Stimulated activated CD8-positive, alpha-beta memory T cell treated with anti-CD3 and anti-CD28 coated beads, Interleukin-2, amount 100 ng/mL, for 1 hour (primary cell): ENCODE results near the gene BMP7.

Experiments
- DNase-seq, 2 donors: peaks; one replicate each; pipeline ENCODE4 v3.0.0-alpha.2; 2020; ENCODE audit warnings: low read depth in 2 of 2

BMP7 gene

DNA sequence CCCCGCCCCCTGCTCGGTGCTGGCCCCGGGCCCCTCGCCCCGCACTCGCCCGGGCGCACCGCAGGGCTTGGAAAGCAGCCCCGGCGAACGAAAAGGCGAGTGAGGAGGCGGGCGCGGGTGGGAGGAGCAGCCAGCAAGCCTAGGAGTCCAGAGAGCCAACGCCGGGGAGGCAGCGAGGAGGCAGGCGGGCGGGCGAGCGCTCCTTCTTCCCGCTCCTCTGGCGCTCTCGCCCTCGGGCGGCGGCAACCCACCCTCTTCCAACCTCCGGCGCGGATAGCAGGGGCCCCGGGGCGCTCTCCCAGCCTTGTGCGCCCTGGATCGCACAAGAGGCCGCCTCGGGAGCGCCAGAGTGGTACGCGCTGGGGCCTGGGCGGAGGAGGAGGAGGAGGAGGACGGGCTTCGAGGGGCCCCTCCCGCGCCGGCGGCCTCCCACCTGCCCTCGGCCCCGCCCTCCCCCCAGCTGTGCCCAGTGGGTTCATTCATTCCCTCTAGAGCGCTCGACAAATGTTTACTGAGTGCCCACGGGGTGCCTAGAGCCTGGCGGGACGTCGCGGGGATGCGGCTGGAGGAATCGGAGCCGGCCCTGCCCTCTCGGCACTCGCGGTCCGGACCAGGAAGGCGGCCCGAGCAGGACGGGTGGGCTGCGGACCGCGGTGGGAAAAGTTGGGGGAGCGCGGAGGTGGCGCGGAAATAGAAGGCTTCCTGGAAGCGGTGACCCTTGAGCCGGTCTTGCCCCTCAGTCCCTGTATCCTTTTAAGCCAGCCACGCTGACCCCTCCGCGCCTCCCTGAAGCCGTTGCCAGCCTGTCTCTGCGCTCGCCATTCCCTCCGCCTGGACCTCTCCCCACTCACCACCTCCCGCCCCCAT, at the start of gene BMP7:
BMP7 (minus strand) TSS at position 351 of the 867 bp plus-strand sequence. CDS start 519 bp downstream, outside the sequence.
- DNase-seq, result no peak

DNA sequence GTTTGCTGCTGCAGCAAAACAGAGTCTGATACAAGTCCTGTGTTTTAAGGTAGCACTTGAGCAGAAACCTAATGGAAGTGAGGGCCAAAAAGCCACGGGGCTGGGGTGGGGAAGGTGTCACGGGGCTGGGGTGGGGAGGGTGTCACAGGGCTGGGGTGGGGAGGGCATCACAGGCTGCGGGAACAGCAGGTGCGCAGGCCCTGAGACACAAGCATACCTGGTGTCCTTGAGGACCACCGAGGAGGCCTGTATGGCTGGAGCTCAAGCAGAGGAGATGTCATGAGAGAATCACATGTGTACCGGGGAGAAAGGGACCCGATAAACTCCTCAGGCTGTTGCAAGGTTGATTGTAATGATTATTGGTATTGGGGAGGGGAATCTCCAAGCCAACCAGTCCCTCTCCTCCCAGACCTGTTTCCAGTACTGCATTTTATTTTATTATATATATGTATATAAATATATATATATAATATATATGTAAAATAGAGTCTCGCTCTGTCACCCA, 49.6 kb upstream of the BMP7 start:
- no peak for DNase-seq

- no peak for DNase-seq
Measured at GRCh38 chr20:57315083-57315975, 48.9 kb upstream of the BMP7 start.

- DNase-seq, result no peak
Measured at GRCh38 chr20:57313951-57314350, 47.5 kb upstream of the BMP7 start.

- no peak for DNase-seq
Measured at GRCh38 chr20:57313230-57313629, 46.8 kb upstream of the BMP7 start.

DNA sequence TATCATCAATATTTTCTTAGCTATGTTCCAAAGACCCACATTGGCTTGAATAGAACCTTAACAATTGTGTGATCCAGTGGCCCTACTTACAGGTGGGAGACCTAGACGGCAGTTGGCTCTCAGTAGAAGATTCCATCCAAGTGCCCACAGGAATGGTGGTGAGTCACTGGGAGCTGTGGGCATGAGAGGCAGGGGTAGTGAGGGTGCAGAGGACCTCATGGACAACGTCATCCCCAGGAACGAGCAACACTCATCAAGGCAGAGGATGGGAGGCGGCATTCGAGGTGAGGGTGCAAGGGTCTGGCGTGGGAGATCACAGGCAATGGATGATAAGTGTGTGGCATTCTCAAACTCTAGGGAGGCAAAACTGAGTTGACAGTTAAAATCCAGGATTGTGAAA, 45.7 kb upstream of the BMP7 start:
- DNase-seq, result no peak

DNA sequence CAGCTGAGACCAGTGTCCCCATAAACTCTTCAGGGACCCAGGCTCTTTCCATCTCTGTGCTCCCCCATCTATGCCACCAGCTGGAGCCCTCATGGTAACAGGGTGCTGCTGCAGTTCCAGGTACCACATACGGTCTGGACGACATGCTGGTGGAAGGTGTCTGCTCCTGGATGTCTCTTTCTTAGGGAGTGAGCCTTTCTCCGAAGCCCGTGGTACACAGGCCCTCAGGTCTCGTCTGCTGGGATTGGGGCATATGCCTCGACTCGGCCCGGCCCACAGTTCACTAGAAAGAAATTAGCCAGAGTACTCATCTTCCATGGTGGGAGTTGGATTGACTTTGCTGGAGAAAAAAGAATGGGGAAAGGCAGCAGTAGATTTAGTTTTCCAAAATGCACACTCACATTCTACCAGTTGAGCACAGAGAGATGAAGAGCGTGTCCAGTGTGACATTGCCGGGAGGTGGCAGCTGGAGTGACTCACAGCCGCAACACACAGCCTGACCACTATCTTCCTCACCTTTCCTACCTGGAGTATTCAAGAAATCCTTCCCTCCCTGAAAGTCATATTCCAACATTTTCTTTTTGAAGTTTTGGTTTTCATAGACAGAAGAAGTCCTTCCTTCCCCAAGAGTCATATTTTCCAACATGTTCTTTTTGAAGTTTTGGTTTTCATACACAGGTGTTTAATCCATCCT, 44.5 kb upstream of the BMP7 start:
- DNase-seq, result no peak

GRCh38 chr20:57309544-57310115, 43.2 kb upstream of the BMP7 start:
- no peak for DNase-seq

GRCh38 chr20:57308451-57309271, 42.2 kb upstream of the BMP7 start:
- no peak for DNase-seq

- DNase-seq, result no peak
Measured at GRCh38 chr20:57306747-57307146, 40.3 kb upstream of the BMP7 start.

DNA sequence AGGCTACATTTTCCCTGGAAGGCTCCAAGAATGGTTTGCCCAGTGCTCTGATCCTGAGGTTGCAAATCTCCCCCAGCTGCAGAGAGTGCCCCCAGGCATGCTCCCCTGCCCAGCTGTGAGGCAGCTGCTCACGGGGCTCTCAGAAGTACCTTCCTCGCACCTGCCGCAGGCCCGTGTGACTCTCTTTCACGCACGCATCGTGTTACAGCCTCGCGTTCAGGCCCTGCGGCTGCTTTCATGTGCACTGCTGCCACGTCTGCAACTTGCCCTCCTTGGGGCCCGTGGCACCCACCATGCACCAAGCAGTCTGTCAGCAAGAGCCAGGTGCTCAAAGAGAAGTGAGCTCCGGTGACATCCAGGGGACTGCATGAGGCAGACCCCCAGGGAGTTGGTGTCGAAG, 34.6 kb upstream of the BMP7 start:
- DNase-seq, result no peak

- DNase-seq, result no peak
Measured at GRCh38 chr20:57298457-57298856, 32.0 kb upstream of the BMP7 start.

DNA sequence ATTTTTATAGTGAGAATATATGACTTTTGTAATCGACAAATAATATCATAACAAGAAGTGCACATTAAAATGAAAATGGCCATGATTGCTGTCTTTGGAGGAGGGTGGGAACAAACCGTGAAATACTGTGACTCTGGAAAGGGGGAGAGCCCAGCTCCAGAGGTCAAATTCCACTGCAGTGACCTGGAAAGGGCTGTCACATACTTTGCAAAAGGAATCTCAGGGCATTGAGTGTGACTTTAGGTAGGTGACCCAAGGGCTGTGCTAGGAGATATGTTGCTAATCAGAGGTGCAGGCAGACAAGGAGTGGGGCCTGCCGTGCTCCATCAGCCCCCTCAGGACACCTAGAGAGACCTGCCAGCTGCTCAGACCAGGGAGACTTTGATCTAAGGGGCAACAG, 28.1 kb upstream of the BMP7 start:
- DNase-seq, result no peak

GRCh38 chr20:57293995-57294394, 27.6 kb upstream of the BMP7 start:
- no peak for DNase-seq

DNA sequence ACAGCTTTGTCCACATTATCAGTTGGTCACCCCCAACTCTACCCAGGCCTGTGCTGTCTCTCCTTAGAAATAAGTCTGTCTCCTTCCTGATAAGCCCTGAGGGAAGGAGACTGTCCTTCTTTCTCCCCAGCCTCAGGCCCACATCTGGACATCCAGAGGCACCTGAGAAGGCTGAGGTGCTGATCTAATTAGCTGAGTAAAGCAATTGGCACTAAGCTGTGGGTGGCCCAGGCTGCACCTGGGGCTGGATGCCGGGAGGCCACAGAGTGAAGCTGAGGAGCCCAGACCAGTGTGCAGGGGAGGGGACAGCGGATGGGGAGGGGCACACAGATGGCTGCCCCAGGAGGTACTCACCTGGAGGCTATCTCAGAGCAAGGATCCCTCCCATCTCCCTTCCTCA, 26.2 kb upstream of the BMP7 start:
- no peak for DNase-seq

DNA sequence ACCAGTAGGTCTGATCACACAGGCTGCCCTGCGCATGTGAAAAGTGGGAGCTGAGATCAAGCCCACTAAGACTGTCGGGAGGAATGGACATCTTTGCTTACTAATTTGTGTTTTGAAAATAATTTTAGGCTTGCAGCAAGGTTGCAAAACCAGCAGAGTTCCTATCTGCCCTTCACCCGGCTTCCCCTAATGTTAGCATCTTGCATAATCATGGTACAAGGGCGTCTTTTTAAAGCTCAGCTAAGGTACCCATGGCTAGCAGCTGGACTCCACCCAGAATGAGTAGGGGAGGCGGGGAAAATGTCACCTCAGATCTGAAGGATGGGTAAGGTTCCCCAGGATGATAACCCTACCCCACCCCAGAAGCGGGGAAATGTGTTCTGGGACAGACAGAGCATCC, 25.3 kb upstream of the BMP7 start:
- no peak for DNase-seq

DNA sequence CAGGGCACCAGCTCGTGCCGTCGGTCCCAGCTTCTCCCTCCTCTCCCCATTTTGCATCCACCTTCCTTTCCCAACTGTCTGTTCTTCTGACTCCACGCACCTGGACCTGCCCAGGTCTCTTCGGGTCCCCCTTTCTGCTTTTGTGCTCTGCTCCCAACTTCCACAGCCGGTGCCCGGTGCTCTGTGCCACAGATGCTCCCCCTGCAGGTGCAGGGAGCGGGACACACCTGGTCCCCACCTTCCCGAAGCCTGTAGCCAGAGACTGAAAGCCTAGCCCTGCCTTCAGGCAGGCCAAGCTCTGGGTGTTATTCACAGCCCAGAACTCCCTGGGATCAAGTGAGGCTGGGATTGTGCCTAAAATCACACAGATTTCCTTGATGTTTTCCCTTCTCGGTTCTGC, 24.6 kb upstream of the BMP7 start:
- no peak for DNase-seq

DNA sequence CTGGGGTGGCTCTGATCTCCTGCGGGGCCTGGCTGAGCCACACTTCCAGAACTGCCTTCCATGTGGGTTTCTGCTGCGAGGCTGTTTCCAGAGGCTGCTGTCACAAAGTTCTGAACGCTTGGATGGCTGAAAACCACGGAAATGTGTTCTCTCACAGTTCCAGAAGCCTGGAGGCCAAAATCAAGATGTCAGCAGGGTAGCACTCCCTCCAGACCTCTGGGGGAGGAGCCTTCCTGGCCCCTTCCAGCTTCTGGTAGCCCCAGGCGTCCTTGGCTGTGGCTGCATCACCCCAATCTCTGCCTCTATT, 23.7 kb upstream of the BMP7 start:
- DNase-seq, result no peak

GRCh38 chr20:57289391-57290177, 23.1 kb upstream of the BMP7 start:
- no peak for DNase-seq

DNA sequence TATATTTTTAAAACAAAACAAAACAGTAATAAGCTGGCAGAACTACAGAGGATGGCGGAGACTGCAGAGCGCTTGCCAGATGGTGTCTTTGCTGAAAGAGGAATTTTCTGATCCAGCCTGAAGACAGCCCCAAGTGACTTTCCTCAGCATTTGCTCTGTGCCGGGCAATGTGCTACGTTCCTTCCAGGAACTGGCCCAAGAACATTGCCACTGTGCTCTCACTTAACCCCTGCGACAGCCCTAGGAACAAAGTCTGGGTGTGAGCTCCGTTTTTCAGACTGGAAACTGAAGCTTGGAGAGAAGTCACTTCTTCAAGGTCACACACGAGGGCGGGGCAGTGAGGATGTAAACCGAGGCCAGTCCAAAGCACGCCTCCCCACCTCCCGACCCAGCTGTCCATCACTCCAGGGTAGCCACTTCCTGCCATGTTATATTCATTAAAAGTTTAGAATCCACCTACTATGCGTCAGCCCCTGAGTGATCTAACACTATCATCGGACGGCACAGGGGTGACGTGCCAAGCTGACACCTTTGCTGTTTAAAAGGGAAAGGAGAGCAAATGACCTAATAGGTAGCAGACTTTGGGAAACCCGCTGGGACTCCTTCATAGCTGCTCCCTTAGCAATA, 22.3 kb upstream of the BMP7 start:
- DNase-seq, result no peak
